T-helper 17 cell (primary cell): ENCODE results near the gene PLA2G2F. TPM values are rescaled to one million over a fixed set of nuclear protein-coding genes. Genes with fewer than 3 reads are reported as not detected.

ENCODE experiments used
- ATAC-seq: fragments of 150-1000 bp; cut with Tn5 transposase; 2 replicates; pipeline ENCODE4 v1.10.0; 2021; ENCODE audit warnings: mild to moderate bottlenecking, moderate library complexity
- DNase-seq, 3 donors: peaks; one replicate each; pipeline versions ENCODE4 v3.0.0 to v3.0.0-alpha.2; 2020 to 2021
- H3K9me3 ChIP-seq: one replicate; pipeline ENCODE4 v1.7.0; 2013; ENCODE audit warnings: low read length, mild to moderate bottlenecking; ENCODE audit not compliant: control insufficient read depth, poor library complexity, severe bottlenecking
- H3K27ac Mint-ChIP-seq: one replicate; pipeline ENCODE4 v1.8.0; 2022; ENCODE audit warnings: mild to moderate bottlenecking, moderate library complexity, mixed read lengths
- H3K27me3 Mint-ChIP-seq: one replicate; pipeline ENCODE4 v1.8.0; 2022; ENCODE audit warnings: mixed read lengths
- H3K36me3 Mint-ChIP-seq: one replicate; pipeline ENCODE4 v1.8.0; 2022; ENCODE audit warnings: low read depth, mixed read lengths
- H3K4me1 Mint-ChIP-seq: one replicate; pipeline ENCODE4 v1.8.0; 2022; ENCODE audit warnings: mild to moderate bottlenecking, mixed read lengths
- H3K4me3 Mint-ChIP-seq: one replicate; pipeline ENCODE4 v1.8.0; 2022; ENCODE audit warnings: mild to moderate bottlenecking, moderate library complexity, mixed read lengths
- total RNA-seq, 4 donors: library from RNA in 2 of 4; stranded (reverse) in 2 of 4; gene quantifications; one replicate each; pipeline ENCODE4 v1.2.3 and lab custom pipeline; 2022 to 2026

PLA2G2F gene
- total RNA-seq, 2 donors from 2014 or later: not detected

DNA sequence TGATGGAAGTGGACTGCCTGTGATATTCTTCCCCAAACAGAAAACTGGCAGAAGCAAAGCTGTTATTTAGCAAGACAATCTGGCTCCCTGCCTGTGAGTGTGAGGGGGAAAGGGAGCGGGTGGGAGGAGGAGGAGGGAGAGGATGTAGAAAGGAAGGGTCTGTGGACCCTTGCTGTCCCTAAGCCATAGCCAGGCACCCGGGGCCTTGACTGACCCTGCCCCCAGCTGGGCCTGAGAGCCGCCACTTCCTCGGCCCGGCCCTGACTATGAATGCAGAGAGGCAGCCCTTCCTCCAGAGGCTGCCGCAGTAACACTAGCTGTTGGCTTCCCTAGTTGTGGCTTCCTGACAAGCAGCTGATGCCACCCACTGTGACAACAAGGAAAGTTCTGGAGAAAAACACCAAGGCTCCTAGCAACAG, 13.9 kb downstream of the PLA2G2F start:
- Mint-ChIP-seq H3K27ac (peak overlapping the region; percentile 71), H3K4me1 (peaks cover 15% of the 10 kb centered on the region), H3K27me3 (no peaks in the 10 kb centered on the region), H3K4me3 (no peak overlapping the region), H3K36me3 (no peaks in the 10 kb centered on the region)
- no peak for ATAC-seq
- DNase-seq: no peak
- no peaks in the 10 kb centered on the region for H3K9me3 ChIP-seq

DNA sequence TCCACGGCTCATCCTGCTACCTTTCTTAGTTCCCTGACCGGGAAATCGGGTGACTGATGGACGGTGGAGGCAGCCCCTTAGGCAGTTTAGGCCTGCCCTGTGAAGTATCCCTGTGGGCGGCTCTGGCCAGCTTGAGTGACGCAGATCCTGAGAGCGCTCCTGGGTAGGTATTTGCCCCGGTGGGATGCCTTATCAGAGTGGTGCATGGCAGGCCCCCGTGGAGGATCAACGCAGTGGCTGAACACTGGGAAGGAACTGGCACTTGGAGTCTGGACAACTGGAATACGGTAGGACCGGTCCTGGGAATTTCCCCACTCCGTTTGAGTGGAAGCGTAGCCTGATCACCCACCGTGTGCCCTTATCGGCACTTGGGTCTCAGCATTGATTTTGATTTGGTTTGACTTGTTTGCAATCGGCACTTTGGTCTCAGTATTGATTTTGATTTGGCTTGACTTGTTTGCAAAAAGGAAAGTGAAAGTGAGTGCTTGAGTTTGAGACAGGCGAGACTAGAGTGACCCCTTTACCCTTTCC, 15.2 kb downstream of the PLA2G2F start:
- Mint-ChIP-seq H3K36me3 (no peaks in the 10 kb centered on the region), H3K27me3 (no peaks in the 10 kb centered on the region), H3K27ac (peak overlapping the region; percentile 69), H3K4me1 (peaks cover 15% of the 10 kb centered on the region), H3K4me3 (peak overlapping the region; percentile 85)
- ATAC-seq (no peak), DNase-seq (no peak)
- no peaks in the 10 kb centered on the region for H3K9me3 ChIP-seq

DNA sequence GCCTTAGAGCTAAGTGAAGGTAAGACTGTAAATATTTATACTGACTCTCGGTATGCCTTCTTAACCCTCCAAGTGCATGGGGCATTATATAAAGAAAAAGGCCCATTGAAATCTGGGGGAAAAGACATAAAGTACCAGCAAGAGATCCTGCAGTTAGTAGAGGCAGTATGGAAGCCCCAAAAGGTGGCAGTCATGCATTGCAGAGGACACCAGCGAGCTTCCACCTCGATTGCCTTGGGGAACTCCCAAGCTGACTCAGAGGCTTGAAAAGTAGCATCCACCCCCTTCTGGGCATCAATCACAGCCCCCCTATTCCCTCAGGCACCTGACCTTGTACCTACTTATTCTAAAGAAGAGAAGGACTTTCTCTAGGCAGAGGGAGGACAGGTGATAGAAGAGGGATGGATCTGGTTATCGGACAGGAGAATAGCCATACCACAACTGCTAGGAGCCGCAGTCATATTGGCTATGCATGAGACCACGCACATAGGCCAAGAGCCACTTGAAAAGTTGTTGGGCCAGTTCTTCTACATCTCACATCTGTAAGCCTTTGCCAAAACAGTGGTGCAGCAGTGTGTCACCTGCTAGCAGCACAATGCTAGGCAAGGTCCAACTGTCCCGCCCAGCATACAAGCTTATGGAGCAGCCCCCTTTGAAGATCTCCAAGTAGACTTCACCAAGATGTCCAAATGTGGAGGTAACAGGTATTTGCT, 19.4 kb downstream of the PLA2G2F start:
- Mint-ChIP-seq H3K4me1 (peaks cover 11% of the 10 kb centered on the region), H3K4me3 (no peak overlapping the region), H3K27ac (no peak overlapping the region), H3K36me3 (peaks cover 2% of the 10 kb centered on the region), H3K27me3 (no peaks in the 10 kb centered on the region)
- DNase-seq (no peak), ATAC-seq (no peak)
- no peaks in the 10 kb centered on the region for H3K9me3 ChIP-seq

GRCh38 chr1:20160034-20160433, 20.9 kb downstream of the PLA2G2F start:
- peaks cover under 1% of the 10 kb centered on the region for H3K4me1 Mint-ChIP-seq
- no peak overlapping the region for H3K27ac Mint-ChIP-seq
- H3K9me3 ChIP-seq: no peaks in the 10 kb centered on the region
- no peak overlapping the region for H3K4me3 Mint-ChIP-seq
- H3K27me3 Mint-ChIP-seq: no peaks in the 10 kb centered on the region
- H3K36me3 Mint-ChIP-seq: peaks cover 2% of the 10 kb centered on the region
- ATAC-seq: no peak
- DNase-seq: no peak

GRCh38 chr1:20164694-20165202, 25.6 kb downstream of the PLA2G2F start:
- H3K4me3 Mint-ChIP-seq: no peak overlapping the region
- no peak overlapping the region for H3K27ac Mint-ChIP-seq
- H3K27me3 Mint-ChIP-seq: no peaks in the 10 kb centered on the region
- peaks cover 4% of the 10 kb centered on the region for H3K36me3 Mint-ChIP-seq
- ATAC-seq: no peak
- DNase-seq: no peak
- peaks cover 4% of the 10 kb centered on the region for H3K4me1 Mint-ChIP-seq
- H3K9me3 ChIP-seq: no peaks in the 10 kb centered on the region

DNA sequence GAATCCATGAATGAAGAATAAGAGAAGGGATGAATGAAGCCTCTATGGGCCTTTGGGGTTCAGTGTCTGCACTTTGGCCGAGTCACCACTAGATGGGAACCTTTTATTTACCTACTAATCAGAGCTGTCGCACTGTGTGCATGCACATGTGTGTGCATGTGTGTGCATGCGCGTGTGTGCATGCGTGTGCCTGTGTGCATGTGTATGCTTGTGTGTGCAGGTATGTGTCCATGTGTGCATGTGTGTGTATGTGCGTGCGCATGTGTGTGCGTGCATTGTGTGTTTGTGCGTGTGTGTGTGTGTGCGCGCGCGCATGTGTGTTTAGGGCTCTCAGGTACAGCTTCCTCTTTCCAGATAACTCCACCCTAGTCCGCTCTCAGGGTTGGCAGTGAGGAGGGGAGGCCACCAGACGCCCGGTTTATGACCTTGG, 26.4 kb downstream of the PLA2G2F start:
- ATAC-seq: no peak
- H3K4me3 Mint-ChIP-seq: no peak overlapping the region
- no peaks in the 10 kb centered on the region for H3K27me3 Mint-ChIP-seq
- H3K9me3 ChIP-seq: no peaks in the 10 kb centered on the region
- no peak overlapping the region for H3K27ac Mint-ChIP-seq
- DNase-seq: no peak
- H3K36me3 Mint-ChIP-seq: peaks cover 4% of the 10 kb centered on the region
- H3K4me1 Mint-ChIP-seq: peaks cover 4% of the 10 kb centered on the region

- peaks cover 4% of the 10 kb centered on the region for H3K4me1 Mint-ChIP-seq
- H3K27ac Mint-ChIP-seq: no peak overlapping the region
- no peak for DNase-seq
- no peaks in the 10 kb centered on the region for H3K9me3 ChIP-seq
- peaks cover 4% of the 10 kb centered on the region for H3K36me3 Mint-ChIP-seq
- ATAC-seq: no peak
- no peaks in the 10 kb centered on the region for H3K27me3 Mint-ChIP-seq
- H3K4me3 Mint-ChIP-seq: no peak overlapping the region
Observed at GRCh38 chr1:20166051-20166450, 26.9 kb downstream of the PLA2G2F start.

- Mint-ChIP-seq H3K4me1 (peaks cover 9% of the 10 kb centered on the region), H3K27ac (no peak overlapping the region), H3K36me3 (peaks cover 4% of the 10 kb centered on the region), H3K27me3 (no peaks in the 10 kb centered on the region), H3K4me3 (no peak overlapping the region)
- ATAC-seq: no peak
- DNase-seq: no peak
- H3K9me3 ChIP-seq: no peaks in the 10 kb centered on the region
Observed at GRCh38 chr1:20167126-20167525, 28.0 kb downstream of the PLA2G2F start.

DNA sequence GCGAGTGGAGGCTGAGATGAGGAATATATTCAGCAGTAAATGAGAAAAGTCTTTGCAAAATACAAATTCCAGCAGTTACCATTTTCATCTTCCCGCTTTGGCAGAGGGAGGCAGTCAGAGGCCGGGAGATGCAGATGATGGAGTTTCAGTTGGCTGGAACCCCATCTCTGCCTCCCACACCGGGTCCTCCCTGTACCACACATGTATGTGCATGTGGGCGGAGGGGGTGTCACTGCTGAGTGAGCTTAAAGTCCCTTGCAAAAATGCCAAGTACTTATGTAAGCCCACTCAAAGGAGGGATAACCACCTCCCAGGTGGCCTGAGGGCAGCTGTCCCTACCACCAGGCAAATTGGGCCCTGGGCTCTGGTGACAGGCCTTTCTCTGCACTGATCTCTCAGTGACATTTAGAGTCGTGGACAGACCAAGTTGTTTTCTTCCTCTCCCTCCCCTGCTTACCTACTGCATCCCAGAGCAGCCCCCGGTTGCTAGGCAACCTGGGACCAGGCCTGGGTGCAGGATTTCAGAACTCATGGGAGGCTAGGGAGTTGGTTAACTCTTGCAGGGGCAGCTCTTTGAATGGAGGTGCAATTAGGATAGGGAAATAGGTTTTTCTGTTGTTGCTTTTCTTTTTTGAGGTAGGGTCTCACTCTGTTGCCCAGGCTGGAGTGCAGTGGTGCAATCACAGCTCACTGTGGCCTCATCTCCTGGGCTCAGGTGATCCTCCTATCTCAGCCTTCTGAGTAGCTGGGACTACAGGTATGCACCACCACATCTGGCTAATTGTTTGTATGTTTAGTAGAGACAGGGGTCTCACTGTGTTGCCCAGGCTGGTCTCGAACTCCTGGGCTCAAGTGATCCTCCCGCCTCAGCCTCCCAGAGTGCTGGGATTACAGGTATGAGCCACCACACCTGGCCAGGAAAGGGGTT, 29.7 kb downstream of the PLA2G2F start:
- Mint-ChIP-seq H3K36me3 (peaks cover 2% of the 10 kb centered on the region), H3K27me3 (no peaks in the 10 kb centered on the region), H3K27ac (no peak overlapping the region), H3K4me3 (no peak overlapping the region), H3K4me1 (peaks cover 15% of the 10 kb centered on the region)
- no peaks in the 10 kb centered on the region for H3K9me3 ChIP-seq
- ATAC-seq (no peak), DNase-seq (no peak)

DNA sequence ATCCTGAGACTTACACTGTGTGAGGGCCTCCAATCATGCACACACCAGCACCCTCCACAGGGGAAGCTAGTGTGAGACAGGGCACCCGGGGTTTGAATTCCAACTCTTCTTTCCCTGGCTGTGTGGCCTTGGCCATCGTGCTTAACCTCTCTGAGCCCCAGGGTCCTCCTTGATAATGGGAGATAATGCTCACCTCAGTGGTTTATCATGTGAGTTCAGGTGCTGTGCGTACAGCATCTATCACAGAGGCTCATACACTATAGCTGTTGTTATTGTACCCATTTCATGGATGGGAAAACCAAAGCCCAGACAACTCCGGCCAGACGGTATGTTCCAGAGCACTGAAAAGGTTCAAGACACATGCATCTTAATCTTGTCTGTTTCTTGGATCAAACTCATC, 30.8 kb downstream of the PLA2G2F start:
- no peak overlapping the region for H3K27ac Mint-ChIP-seq
- ATAC-seq (no peak), DNase-seq (no peak)
- H3K36me3 Mint-ChIP-seq: peaks cover 2% of the 10 kb centered on the region
- no peaks in the 10 kb centered on the region for H3K9me3 ChIP-seq
- H3K4me3 Mint-ChIP-seq: no peak overlapping the region
- H3K4me1 Mint-ChIP-seq: peaks cover 16% of the 10 kb centered on the region
- no peaks in the 10 kb centered on the region for H3K27me3 Mint-ChIP-seq

DNA sequence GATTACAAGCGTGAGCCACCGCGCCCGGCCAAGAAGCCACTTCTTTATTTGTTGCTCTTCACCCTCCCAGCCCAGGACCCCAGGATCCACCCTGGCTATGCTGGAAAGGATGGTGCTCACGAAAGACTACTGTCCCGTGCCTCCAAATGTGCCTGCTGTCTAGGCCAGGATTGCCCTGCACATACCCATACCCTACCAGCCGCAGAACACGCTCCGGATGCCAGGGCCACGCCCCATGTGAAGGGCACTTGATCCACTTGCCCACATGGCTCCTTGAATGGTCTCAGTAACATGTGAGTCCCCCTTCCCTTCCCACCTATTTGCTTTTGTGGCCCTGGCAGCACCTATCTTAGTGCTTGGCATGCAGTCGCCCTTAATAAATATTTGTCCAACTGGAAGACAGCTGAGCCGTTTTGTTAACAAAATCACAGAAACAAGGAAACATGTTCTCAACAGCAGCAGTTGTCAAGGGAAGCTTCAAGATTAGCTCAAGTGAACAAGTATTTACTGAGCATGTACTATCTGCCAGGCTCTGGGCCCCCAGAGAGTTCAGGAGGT, 33.0 kb downstream of the PLA2G2F start:
- no peaks in the 10 kb centered on the region for H3K27me3 Mint-ChIP-seq
- no peak for DNase-seq
- H3K9me3 ChIP-seq: no peaks in the 10 kb centered on the region
- no peak overlapping the region for H3K4me3 Mint-ChIP-seq
- no peak overlapping the region for H3K27ac Mint-ChIP-seq
- H3K36me3 Mint-ChIP-seq: peaks cover 2% of the 10 kb centered on the region
- H3K4me1 Mint-ChIP-seq: peaks cover 17% of the 10 kb centered on the region
- no peak for ATAC-seq

DNA sequence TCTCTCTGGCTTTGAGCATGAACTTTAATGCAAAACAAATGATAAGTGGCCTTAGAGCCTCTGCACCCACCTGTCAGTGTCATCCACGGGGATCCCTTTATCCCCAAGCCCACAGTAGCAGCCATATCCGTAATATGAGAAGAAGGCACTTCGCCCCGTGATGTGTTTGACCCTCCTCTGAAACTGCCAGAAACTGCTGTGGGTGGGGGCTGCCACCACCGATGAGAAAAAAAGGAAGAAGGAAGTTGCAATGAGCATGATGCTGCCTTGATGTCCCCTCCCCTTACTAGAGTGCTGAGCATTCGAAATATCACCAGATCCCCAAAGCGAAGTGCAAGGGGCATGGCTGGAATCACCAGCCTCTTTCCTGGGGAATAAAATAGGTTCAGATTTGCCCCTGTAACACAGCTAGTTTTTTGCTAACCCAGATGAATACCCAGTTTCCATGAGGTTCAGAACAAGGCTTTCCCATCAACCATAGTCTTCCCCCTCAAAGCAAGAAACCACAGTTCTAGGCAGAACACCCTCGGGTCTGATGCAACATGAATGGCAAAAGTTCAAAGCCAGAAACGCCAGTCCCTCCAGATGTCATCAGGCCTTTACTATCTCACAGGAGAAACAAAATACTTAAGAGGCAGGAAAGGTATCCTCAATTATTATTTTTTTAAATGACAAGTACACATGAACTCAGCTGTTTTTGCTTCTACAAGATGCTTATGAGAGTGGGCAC, 36.0 kb downstream of the PLA2G2F start:
- H3K9me3 ChIP-seq: no peaks in the 10 kb centered on the region
- ATAC-seq (no peak), DNase-seq (no peak)
- Mint-ChIP-seq H3K4me3 (no peak overlapping the region), H3K27me3 (no peaks in the 10 kb centered on the region), H3K27ac (no peak overlapping the region), H3K4me1 (peaks cover 13% of the 10 kb centered on the region), H3K36me3 (no peaks in the 10 kb centered on the region)
